Measurements from ENCODE around the gene MACROD1. TPM values are rescaled to one million over a fixed set of nuclear protein-coding genes. Genes with fewer than 3 reads are reported as not detected.

MACROD1 gene
- total RNA-seq, 2 donors from 2014 or later = 24.7 to 65.4 TPM

DNA sequence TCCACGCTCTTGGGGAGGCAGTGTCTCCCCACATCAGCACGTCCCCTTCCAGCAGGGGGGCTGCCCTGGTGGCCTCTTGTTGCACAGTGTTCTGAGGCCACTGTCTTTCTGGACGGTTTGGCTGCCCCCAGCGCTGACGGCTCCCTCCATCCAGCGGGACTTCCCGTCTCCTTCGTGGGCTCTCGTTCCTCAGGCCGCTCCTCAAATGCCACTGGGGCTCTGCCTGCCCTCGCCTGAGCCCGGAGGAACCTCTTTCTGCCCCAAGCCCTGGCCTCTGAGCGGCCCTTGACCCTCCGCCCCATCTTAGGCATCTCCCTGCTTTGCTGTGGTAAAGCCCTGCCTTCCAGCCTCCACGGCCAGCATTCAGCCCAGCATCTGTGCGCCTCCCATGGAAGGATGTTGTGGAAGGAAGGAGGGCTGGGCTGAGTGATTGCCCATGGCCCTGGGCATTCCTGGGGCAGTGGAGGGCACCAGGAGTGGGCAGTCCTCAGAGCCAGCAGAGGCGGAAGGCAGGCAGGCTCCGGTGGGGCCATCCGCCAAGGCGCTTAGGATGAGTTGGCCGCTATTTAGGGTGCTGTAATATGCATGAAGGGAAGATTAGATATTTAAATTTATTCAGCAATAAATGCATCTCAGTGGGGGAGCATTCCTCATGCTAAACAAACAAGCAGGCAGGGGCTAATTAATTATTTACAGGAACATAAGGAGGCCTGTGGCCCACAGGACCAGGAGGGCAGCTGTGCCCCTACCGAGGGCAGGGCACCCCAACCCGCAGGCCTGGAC, 161.9 kb downstream of the MACROD1 start:
- Histone ChIP-seq H3K27me3 (no peaks in the 10 kb centered on the region), H3K9me3 (no peaks in the 10 kb centered on the region), H3K4me3 (no peak overlapping the region), H3K36me3 (replicated peaks in 1 of 2; ENCODE audit: insufficient read depth in 1 of 2, low read depth in 2 of 2) (no peaks in the 10 kb centered on the region), H3K27ac (peak overlapping the region; percentile 47 to 72 (median 57)), H3K4me1 (peaks cover 74% of the 10 kb centered on the region)
- intact Hi-C loops (cut with DNase I) = no loop called here
- 68 to 75% methylated on average over 16 of the region's 23 CpGs for WGBS, 2 donors
- TF ChIP-seq, protein P1, sequence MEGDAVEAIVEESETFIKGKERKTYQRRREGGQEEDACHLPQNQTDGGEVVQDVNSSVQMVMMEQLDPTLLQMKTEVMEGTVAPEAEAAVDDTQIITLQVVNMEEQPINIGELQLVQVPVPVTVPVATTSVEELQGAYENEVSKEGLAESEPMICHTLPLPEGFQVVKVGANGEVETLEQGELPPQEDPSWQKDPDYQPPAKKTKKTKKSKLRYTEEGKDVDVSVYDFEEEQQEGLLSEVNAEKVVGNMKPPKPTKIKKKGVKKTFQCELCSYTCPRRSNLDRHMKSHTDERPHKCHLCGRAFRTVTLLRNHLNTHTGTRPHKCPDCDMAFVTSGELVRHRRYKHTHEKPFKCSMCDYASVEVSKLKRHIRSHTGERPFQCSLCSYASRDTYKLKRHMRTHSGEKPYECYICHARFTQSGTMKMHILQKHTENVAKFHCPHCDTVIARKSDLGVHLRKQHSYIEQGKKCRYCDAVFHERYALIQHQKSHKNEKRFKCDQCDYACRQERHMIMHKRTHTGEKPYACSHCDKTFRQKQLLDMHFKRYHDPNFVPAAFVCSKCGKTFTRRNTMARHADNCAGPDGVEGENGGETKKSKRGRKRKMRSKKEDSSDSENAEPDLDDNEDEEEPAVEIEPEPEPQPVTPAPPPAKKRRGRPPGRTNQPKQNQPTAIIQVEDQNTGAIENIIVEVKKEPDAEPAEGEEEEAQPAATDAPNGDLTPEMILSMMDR (IDR thresholded peaks at IDR 0.05) = no peak
- TF ChIP-seq POLR2A (IDR thresholded peaks at IDR 0.05) = peak in 2 of 3 donors; percentile 9 to 14
- peak; percentile 26 to 53 (median 35) for DNase-seq
- ATAC-seq = peak; percentile 28

DNA sequence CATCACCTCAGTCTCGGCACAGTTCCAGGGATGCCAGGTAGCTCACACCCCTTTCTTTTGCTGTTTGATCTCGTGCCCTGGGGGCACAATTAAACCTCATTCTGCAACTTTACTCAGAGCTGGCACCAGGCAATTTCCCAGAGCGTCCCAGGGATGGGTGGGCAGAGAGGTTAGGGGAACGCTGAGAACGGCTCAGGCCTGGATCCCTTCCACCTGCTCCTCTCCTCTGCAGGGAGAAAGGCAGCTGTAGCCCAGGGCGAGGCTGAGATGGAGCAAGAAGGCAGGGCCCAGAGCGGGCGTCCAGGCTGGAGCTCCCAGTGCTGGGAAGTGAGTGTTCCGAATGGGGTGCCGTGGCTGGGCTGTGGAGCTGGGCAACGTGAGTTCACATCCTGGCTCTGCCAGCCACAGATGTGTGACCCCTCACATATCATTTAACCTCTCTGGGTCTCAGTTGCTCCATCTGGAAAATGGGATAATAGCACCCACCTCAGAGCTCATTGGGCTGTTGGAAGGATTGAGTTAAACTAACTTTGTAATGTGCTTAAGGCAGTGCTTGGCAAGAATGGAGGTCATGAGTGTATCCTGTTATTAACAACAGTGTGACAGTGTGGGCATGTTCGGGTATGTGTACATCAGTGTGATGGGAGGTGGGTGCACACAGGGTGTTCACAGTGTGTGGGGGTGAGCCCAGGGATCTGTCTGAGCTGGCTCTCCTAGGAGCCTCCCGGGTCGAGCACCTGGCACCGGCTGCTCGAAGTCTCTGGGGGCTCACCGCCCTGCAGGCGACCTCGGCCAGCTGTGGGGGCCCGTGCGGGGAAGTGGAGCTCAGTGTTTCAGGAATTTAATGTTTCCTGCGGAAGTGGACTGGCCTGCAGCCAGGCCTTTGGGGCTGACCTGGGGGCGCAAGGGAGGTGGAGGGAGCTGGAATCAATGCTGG, 164.2 kb downstream of the MACROD1 start:
- 62 to 75% methylated on average over 9 to 23 of the region's 23 CpGs for WGBS, 2 donors
- no peak overlapping the region for H3K4me3 ChIP-seq
- DNase-seq = no peak
- no peak for TF ChIP-seq POLR2A (IDR thresholded peaks at IDR 0.05)
- TF ChIP-seq, protein P1 (IDR thresholded peaks at IDR 0.05) = no peak
- peaks cover 55% of the 10 kb centered on the region for H3K4me1 ChIP-seq
- ATAC-seq = no peak
- peaks cover 6% of the 10 kb centered on the region in 2 donors for H3K36me3 ChIP-seq (replicated peaks in 1 of 2; ENCODE audit: insufficient read depth in 1 of 2, low read depth in 2 of 2)
- intact Hi-C loops (cut with DNase I) = loop anchor here (2.0 kb wide), 1 partner anchor 151 kb away; no protein-coding TSS in a partner anchor
- H3K27me3 ChIP-seq = no peaks in the 10 kb centered on the region
- no peak overlapping the region for H3K27ac ChIP-seq
- H3K9me3 ChIP-seq = no peaks in the 10 kb centered on the region

DNA sequence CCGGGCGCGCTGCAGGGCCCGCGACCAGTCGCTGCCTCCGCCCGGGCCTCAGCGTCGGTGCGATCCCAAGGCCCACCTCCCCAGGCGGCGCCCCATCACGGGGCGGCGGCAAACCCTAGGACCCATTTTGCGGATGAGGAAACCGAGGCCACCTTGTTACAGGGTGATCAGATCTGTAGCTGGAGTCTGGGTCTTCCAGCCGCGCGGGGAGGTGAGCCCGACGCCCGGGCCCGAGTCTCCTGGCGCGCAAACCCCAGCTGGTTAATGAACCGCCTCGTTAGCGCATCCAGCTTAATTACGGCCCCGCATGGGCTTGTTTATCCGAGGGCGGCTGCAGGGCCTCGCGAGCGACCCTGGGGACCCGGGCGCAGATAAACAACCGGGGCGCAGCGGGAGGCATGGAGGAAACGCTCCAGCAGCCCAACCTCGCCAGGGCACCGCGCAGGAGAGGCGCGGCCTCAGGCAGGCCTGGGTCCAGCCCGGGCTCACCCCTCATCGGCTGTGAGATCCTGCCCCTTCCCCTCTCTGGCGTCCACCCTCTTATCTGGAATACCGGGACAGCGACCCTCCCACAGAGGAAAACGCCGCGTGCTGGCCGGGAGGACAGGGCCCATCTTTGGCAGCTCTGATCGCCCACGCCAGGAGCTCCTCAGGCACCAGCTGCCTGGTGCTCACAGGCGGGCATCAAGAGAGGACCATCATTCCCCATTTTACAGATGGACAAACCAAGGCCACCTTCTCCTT, 165.0 kb downstream of the MACROD1 start:
- no peak overlapping the region for H3K27ac ChIP-seq

More for the DNA sequence above, 165.0 kb downstream of the MACROD1 start:
- intact Hi-C loops (cut with DNase I) = loop anchor here (2.0 kb wide), 1 partner anchor 152 kb away; no protein-coding TSS in a partner anchor
- no peak for DNase-seq
- WGBS, 2 donors = 44 to 84% methylated on average over 10 to 60 of the region's 60 CpGs
- no peaks in the 10 kb centered on the region for H3K27me3 ChIP-seq
- ATAC-seq = no peak
- peaks cover 48% of the 10 kb centered on the region for H3K4me1 ChIP-seq
- no peaks in the 10 kb centered on the region for H3K9me3 ChIP-seq
- peaks cover 8 to 9% of the 10 kb centered on the region in 2 donors for H3K36me3 ChIP-seq (replicated peaks in 1 of 2; ENCODE audit: insufficient read depth in 1 of 2, low read depth in 2 of 2)
- TF ChIP-seq, protein P1 (IDR thresholded peaks at IDR 0.05) = peak in 1 of 7 experiments; percentile 5
- no peak for TF ChIP-seq POLR2A (IDR thresholded peaks at IDR 0.05)
- no peak overlapping the region for H3K4me3 ChIP-seq
